SK-N-SH (cell line): ENCODE measurements around the gene SCARF2. TPM values are rescaled to one million over a fixed set of nuclear protein-coding genes. Genes with fewer than 3 reads are reported as not detected.

Source experiments
- CTCF ChIA-PET: fragments of 300-600, 350-600 bp; formaldehyde crosslinking; extraction: SDS; loops from one replicate; lab custom pipeline; 2021; lab: Yijun Ruan, JAX
- POLR2A ChIA-PET: fragments of 350-600 bp; sonication (Branson Sonifier 250); formaldehyde crosslinking; extraction: SDS; loops from one replicate; lab custom pipeline; 2020; ENCODE audit warnings: antibody characterized with exemption, inconsistent platforms; lab: Yijun Ruan, JAX
- DNase-seq: peaks from one replicate; pipeline ENCODE4 v3.0.0; 2012
- H2AFZ ChIP-seq: fragments of 200-600 bp; sonication (generic); 2 replicates; pipeline ENCODE4 v1.8.1; 2016; ENCODE audit warnings: antibody characterized with exemption, mild to moderate bottlenecking, low read depth
- H3F3A ChIP-seq: fragments of 200-600 bp; sonication (generic); replicated peaks from 2 replicates; pipeline ENCODE3; 2016; ENCODE audit warnings: antibody characterized with exemption, mild to moderate bottlenecking; ENCODE audit not compliant: insufficient read depth
- H3K27ac ChIP-seq, 2 experiments: fragments of 200-500 bp in 1 of 2; fragments of 200-600 bp in 1 of 2; sonication (Bioruptor generic) in 1 of 2; sonication (generic), shearing (Covaris generic) in 1 of 2; 2 replicates each; pipeline versions ENCODE4 v1.5.1 to v1.6.1; 2014 to 2016; ENCODE audit warnings: low read depth in 2 of 2, inconsistent platforms in 1 of 2, low read length in 1 of 2, mild to moderate bottlenecking in 1 of 2, mixed read lengths in 1 of 2
- H3K27me3 ChIP-seq: fragments of 200-600 bp; sonication (generic), shearing (Covaris generic); 2 replicates; pipeline ENCODE4 v1.6.1; 2016; ENCODE audit warnings: mixed run types; ENCODE audit not compliant: insufficient read depth
- H3K36me3 ChIP-seq, 2 experiments: fragments of 200-500 bp in 1 of 2; fragments of 200-600 bp in 1 of 2; sonication (Bioruptor generic) in 1 of 2; sonication (generic) in 1 of 2; replicated peaks in 1 of 2; 2 replicates each; pipeline versions ENCODE3 to v1.5.1; 2014 to 2016; ENCODE audit warnings: low read length in 1 of 2, mild to moderate bottlenecking in 1 of 2; ENCODE audit not compliant: insufficient read depth in 2 of 2, control insufficient read depth in 1 of 2
- H3K4me1 ChIP-seq, 2 experiments: fragments of 200-500 bp in 1 of 2; fragments of 200-600 bp in 1 of 2; sonication (Bioruptor generic) in 1 of 2; sonication (generic), shearing (Covaris generic) in 1 of 2; 2 replicates each; pipeline versions ENCODE4 v1.5.1 to v1.6.1; 2014 to 2016; ENCODE audit warnings: low read depth in 1 of 2, low read length in 1 of 2, mixed run types in 1 of 2; ENCODE audit not compliant: insufficient read depth in 2 of 2, control insufficient read depth in 1 of 2
- H3K4me2 ChIP-seq: fragments of 200-600 bp; sonication (generic), shearing (Covaris generic); 2 replicates; pipeline ENCODE4 v1.6.1; 2017; ENCODE audit warnings: mixed run types
- H3K4me3 ChIP-seq, 2 experiments: fragments of 200-500 bp in 1 of 2; fragments of 200-600 bp in 1 of 2; sonication (Bioruptor generic) in 1 of 2; sonication (generic), shearing (Covaris generic) in 1 of 2; 2 replicates each; pipeline versions ENCODE4 v1.5.1 to v1.8.1; 2014 to 2016; ENCODE audit warnings: low read depth in 2 of 2, inconsistent platforms in 1 of 2, low read length in 1 of 2, mild to moderate bottlenecking in 1 of 2, mixed read lengths in 1 of 2, moderate library complexity in 1 of 2
- H3K79me2 ChIP-seq: fragments of 200-600 bp; sonication (generic); 2 replicates; pipeline ENCODE4 v1.8.1; 2017; ENCODE audit warnings: mild to moderate bottlenecking; ENCODE audit not compliant: insufficient read depth
- H3K9ac ChIP-seq: fragments of 200-600 bp; sonication (generic); 2 replicates; pipeline ENCODE4 v1.6.1; 2017; ENCODE audit warnings: mixed run types
- H3K9me2 ChIP-seq: fragments of 200-600 bp; sonication (generic); 2 replicates; pipeline ENCODE4 v1.6.1; 2017; ENCODE audit warnings: mixed run types
- H3K9me3 ChIP-seq: fragments of 200-600 bp; sonication (generic); 2 replicates; pipeline ENCODE4 v1.6.1; 2017; ENCODE audit warnings: mixed run types, mild to moderate bottlenecking, moderate library complexity
- H4K20me1 ChIP-seq: fragments of 200-600 bp; sonication (generic); 2 replicates; pipeline ENCODE4 v1.6.1; 2017; ENCODE audit warnings: mild to moderate bottlenecking, mixed run types; ENCODE audit not compliant: insufficient read depth
- EZH2phosphoT487 ChIP-seq: fragments of 200-600 bp; sonication (generic); IDR thresholded peaks from 2 replicates; pipeline ENCODE4 v1.6.1; 2017; ENCODE audit warnings: low read depth, mixed run types, mild to moderate bottlenecking, antibody characterized with exemption, moderate library complexity, borderline replicate concordance
- FOSL2 ChIP-seq: IDR thresholded peaks from 2 replicates; pipeline ENCODE4 v1.4.0; 2012; ENCODE audit warnings: low read depth, mild to moderate bottlenecking, moderate library complexity, borderline replicate concordance
- JUND ChIP-seq: IDR thresholded peaks from 2 replicates; pipeline ENCODE4 v1.4.0; 2012
- NFIC ChIP-seq: IDR thresholded peaks from 2 replicates; pipeline ENCODE4 v1.4.0; 2012; ENCODE audit warnings: borderline replicate concordance
- NRF1 ChIP-seq: IDR thresholded peaks from 2 replicates; pipeline ENCODE4 v1.6.1; 2012; ENCODE audit warnings: low read depth, mild to moderate bottlenecking, low read length
- POLR2AphosphoS5 ChIP-seq: IDR thresholded peaks from 2 replicates; pipeline ENCODE4 v1.6.1; 2012; ENCODE audit warnings: low read depth, low read length
- RXRA ChIP-seq: IDR thresholded peaks from 2 replicates; pipeline ENCODE4 v1.4.0; 2012; ENCODE audit warnings: low read depth, mild to moderate bottlenecking, borderline replicate concordance
- SIN3A ChIP-seq: IDR thresholded peaks from 2 replicates; pipeline ENCODE4 v1.6.1; 2012; ENCODE audit warnings: low read depth, mild to moderate bottlenecking, low read length, moderate library complexity, borderline replicate concordance
- SMC3 ChIP-seq: IDR thresholded peaks from 2 replicates; pipeline ENCODE4 v1.6.1; 2012; ENCODE audit warnings: low read depth, low read length, improper control_type of control experiment
- TAF1 ChIP-seq: IDR thresholded peaks from 2 replicates; pipeline ENCODE4 v1.6.1; 2012; ENCODE audit warnings: low read depth, mild to moderate bottlenecking, low read length, moderate library complexity, borderline replicate concordance
- TCF12 ChIP-seq: IDR thresholded peaks from 2 replicates; pipeline ENCODE4 v1.4.0; 2012
- USF1 ChIP-seq: IDR thresholded peaks from 2 replicates; pipeline ENCODE4 v1.4.0; 2012; ENCODE audit warnings: low read depth, borderline replicate concordance
- WGBS: methylation state at CpG from one replicate; pipeline ENCODE4 v1.1.6; 2017; ENCODE audit warnings: low lambda C conversion rate; 5-methylcytosine and 5-hydroxymethylcytosine counted together
- polyA plus RNA-seq, 3 experiments: library from polyadenylated mRNA; depleted of rRNA; stranded (reverse); fragments of >200 nt; gene quantifications; 2 replicates each; pipeline ENCODE4 v1.2.3, GENCODE V29; 2012
- TF ChIP-seq, protein P1 (sequence below): fragments of 200-600 bp; sonication (generic); IDR thresholded peaks from 2 replicates; pipeline ENCODE4 v1.6.1; 2017; ENCODE audit warnings: antibody characterized with exemption, mild to moderate bottlenecking, moderate library complexity

SCARF2 gene
- polyA plus RNA-seq, 1 of the 3 experiments (the other 2 are of a cell fraction) = 49.0 TPM

- no peaks in the 10 kb centered on the region for H3K9me3 ChIP-seq
- H3K4me3 ChIP-seq = no peak overlapping the region
- TF ChIP-seq RXRA = no peak
- TF ChIP-seq, all 33 proteins: peak for 0
- Histone ChIP-seq H3K4me2 (no peak overlapping the region), H2AFZ (no peak overlapping the region), H3K9me2 (no peaks in the 10 kb centered on the region), H3K4me1 (peaks cover 0 to 5% of the 10 kb centered on the region in 2 experiments; a peak in 1 of 4 replicates), H4K20me1 (no peaks in the 10 kb centered on the region), H3F3A (no peaks in the 10 kb centered on the region), H3K36me3 (peaks cover 9 to 25% of the 10 kb centered on the region in 2 experiments), H3K9ac (no peak overlapping the region), H3K79me2 (no peaks in the 10 kb centered on the region), H3K27me3 (no peaks in the 10 kb centered on the region), H3K27ac (no peak overlapping the region)
- CTCF ChIA-PET = interaction anchor here (1.0 to 1.3 kb wide), 2 partner anchors 9 to 47 kb away, joined by 3 to 7 read pairs; no protein-coding TSS in a partner anchor
- no peak for DNase-seq
- WGBS = 98% methylated on average over 20 of the region's 32 CpGs
- POLR2A ChIA-PET = no interaction called here
These were observed 27.5 kb upstream of the SCARF2 start for GRCh38 chr22:20464912-20465758.

DNA sequence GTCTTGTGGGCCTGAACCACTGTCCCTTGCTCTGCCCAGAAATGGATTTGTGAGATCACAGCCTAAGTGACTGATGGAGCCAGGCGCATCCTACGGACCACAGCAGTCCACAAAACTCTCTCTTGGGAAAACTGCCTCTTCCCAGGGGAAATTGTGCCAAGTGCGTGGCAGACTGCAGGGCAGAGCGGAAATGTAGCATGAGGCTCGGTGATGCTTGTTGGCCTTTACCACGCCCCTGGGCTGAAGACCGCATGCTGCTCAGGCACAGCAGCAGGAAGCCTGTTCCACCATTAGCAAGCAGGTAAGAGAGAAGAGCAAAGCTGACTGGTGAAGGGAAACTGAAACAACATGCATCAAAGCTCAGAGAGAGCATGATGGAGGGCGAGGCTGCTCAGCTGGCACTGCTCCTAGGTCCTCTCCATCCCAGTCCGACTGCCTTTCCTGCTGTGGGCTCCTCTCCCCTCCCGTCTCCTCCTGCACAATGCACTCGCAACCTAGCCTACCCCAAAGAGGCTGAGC, 26.5 kb upstream of the SCARF2 start:
- Histone ChIP-seq H4K20me1 (no peaks in the 10 kb centered on the region), H3K27me3 (no peaks in the 10 kb centered on the region), H3K9me3 (no peaks in the 10 kb centered on the region), H3K9me2 (no peaks in the 10 kb centered on the region), H3K36me3 (peaks cover 9 to 29% of the 10 kb centered on the region in 2 experiments), H3F3A (no peaks in the 10 kb centered on the region)
- 97% methylated on average over 9 of the region's 11 CpGs for WGBS
- TF ChIP-seq TCF12 (no peak), USF1 (no peak), JUND (no peak), FOSL2 (no peak), TAF1 (no peak), SIN3A (no peak), POLR2AphosphoS5 (no peak), RXRA (no peak), SMC3 (no peak), EZH2phosphoT487 (no peak), NFIC (no peak), NRF1 (no peak)
- TF ChIP-seq, protein P1, sequence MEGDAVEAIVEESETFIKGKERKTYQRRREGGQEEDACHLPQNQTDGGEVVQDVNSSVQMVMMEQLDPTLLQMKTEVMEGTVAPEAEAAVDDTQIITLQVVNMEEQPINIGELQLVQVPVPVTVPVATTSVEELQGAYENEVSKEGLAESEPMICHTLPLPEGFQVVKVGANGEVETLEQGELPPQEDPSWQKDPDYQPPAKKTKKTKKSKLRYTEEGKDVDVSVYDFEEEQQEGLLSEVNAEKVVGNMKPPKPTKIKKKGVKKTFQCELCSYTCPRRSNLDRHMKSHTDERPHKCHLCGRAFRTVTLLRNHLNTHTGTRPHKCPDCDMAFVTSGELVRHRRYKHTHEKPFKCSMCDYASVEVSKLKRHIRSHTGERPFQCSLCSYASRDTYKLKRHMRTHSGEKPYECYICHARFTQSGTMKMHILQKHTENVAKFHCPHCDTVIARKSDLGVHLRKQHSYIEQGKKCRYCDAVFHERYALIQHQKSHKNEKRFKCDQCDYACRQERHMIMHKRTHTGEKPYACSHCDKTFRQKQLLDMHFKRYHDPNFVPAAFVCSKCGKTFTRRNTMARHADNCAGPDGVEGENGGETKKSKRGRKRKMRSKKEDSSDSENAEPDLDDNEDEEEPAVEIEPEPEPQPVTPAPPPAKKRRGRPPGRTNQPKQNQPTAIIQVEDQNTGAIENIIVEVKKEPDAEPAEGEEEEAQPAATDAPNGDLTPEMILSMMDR = no peak
- TF ChIP-seq, all 33 proteins: peak for 0
- Histone ChIP-seq H2AFZ (no peak overlapping the region), H3K27ac (no peak overlapping the region), H3K4me3 (no peak overlapping the region), H3K4me1 (peaks cover 0 to 2% of the 10 kb centered on the region in 2 experiments; a peak in 1 of 4 replicates), H3K9ac (no peak overlapping the region), H3K79me2 (no peaks in the 10 kb centered on the region), H3K4me2 (no peak overlapping the region)
- ChIA-PET POLR2A (no interaction called here), CTCF (interaction anchor here (1.3 to 1.6 kb wide), 2 partner anchors 8 to 46 kb away, joined by 7 to 8 read pairs; no protein-coding TSS in a partner anchor)
- DNase-seq = no peak
